Keratinocyte (primary cell): ENCODE measurements around the gene DLG2. TPM values are rescaled to one million over a fixed set of nuclear protein-coding genes. Genes with fewer than 3 reads are reported as not detected.

Experiments
- DNase-seq: peaks from one replicate; pipeline ENCODE4 v3.0.0-alpha.2; 2011; ENCODE audit warnings: low read depth, missing footprints, low spot score
- FAIRE-seq: peaks from 2 replicates; lab custom pipeline; 2011; peaks lifted over from hg19 to GRCh38; lab: Jason Lieb, UNC
- H2AFZ ChIP-seq: 2 replicates; pipeline ENCODE4 v1.6.0; 2012; ENCODE audit warnings: low read length, control low read depth, inconsistent platforms; ENCODE audit not compliant: control insufficient read depth
- H3K27ac ChIP-seq: 2 replicates; pipeline ENCODE4 v1.5.1; 2011; ENCODE audit warnings: low read length; ENCODE audit not compliant: control insufficient read depth, insufficient read depth
- H3K27me3 ChIP-seq: 3 replicates; pipeline ENCODE4 v1.6.0; 2011; ENCODE audit warnings: low read length; ENCODE audit not compliant: control insufficient read depth, insufficient read depth; ENCODE audit errors: extremely low read depth
- H3K36me3 ChIP-seq, 2 experiments: 2 replicates in 1 of 2; 3 replicates in 1 of 2; pipeline ENCODE4 v1.5.1; 2011; ENCODE audit warnings: low read length in 2 of 2, mild to moderate bottlenecking in 1 of 2; ENCODE audit not compliant: control insufficient read depth in 2 of 2, insufficient read depth in 2 of 2; ENCODE audit errors: extremely low read depth in 1 of 2
- H3K4me1 ChIP-seq: 3 replicates; pipeline ENCODE4 v1.5.1; 2011; ENCODE audit warnings: low read length; ENCODE audit not compliant: control insufficient read depth, insufficient read depth; ENCODE audit errors: extremely low read depth
- H3K4me2 ChIP-seq: 3 replicates; pipeline ENCODE4 v1.6.0; 2011; ENCODE audit warnings: low read depth, low read length; ENCODE audit not compliant: control insufficient read depth, insufficient read depth; ENCODE audit errors: extremely low read depth
- H3K4me3 ChIP-seq, 3 experiments: fragments of 200-600 bp in 1 of 3; sonication (generic) in 1 of 3; 2 replicates in 2 of 3; 3 replicates in 1 of 3; pipeline ENCODE4 v1.5.1; 2011 to 2016; ENCODE audit warnings: low read length in 3 of 3, mild to moderate bottlenecking in 3 of 3, control low read depth in 2 of 3, inconsistent platforms in 1 of 3, low read depth in 1 of 3, mixed read lengths in 1 of 3, mixed run types in 1 of 3, moderate library complexity in 1 of 3; ENCODE audit not compliant: control insufficient read depth in 2 of 3, insufficient read depth in 2 of 3; ENCODE audit errors: extremely low read depth in 1 of 3
- H3K79me2 ChIP-seq: 2 replicates; pipeline ENCODE4 v1.6.0; 2012; ENCODE audit warnings: low read length; ENCODE audit not compliant: control insufficient read depth, insufficient read depth
- H3K9ac ChIP-seq: 3 replicates; pipeline ENCODE4 v1.6.0; 2011; ENCODE audit warnings: low read length; ENCODE audit not compliant: control insufficient read depth, insufficient read depth; ENCODE audit errors: extremely low read depth
- H3K9me1 ChIP-seq: 3 replicates; pipeline ENCODE4 v1.6.0; 2011; ENCODE audit warnings: low read length; ENCODE audit not compliant: control insufficient read depth, insufficient read depth; ENCODE audit errors: extremely low read depth
- H3K9me3 ChIP-seq: 2 replicates; pipeline ENCODE4 v1.5.1; 2012; ENCODE audit warnings: low read depth, low read length; ENCODE audit not compliant: control insufficient read depth
- H4K20me1 ChIP-seq: 3 replicates; pipeline ENCODE4 v1.6.0; 2011; ENCODE audit warnings: low read length; ENCODE audit not compliant: control insufficient read depth, insufficient read depth; ENCODE audit errors: extremely low read depth
- EZH2 ChIP-seq: IDR thresholded peaks from one replicate; pipeline ENCODE4 v1.6.1; 2012; ENCODE audit warnings: inconsistent platforms, mild to moderate bottlenecking, low read length, moderate library complexity
- dilution Hi-C: fragments of 300-500 bp; cut with MboI; formaldehyde crosslinking; loops from one replicate; pipeline ENCODE4 v1.7.0; 2020; ENCODE audit warnings: low sequenced_read_pairs; ENCODE audit not compliant: extremely low pct_ligation_motif_present
- polyA plus RNA-seq, 5 experiments: library from polyadenylated mRNA; depleted of rRNA in 3 of 5; stranded (reverse) in 3 of 5; stranded (forward) in 1 of 5; unstranded in 1 of 5; fragments of >200 nt; gene quantifications; 1 replicate in 1 of 5; 2 replicates in 3 of 5; 3 replicates in 1 of 5; pipeline versions ENCODE4 v1.2.1 to v1.2.3, GENCODE V29; 2011 to 2012; ENCODE audit warnings: missing spikeins in 2 of 5, low read depth in 1 of 5, low replicate concordance in 1 of 5
- TF ChIP-seq, protein P1 (sequence below), 3 experiments: IDR thresholded peaks in 1 of 3; conservative IDR thresholded peaks in 1 of 3; optimal IDR thresholded peaks in 1 of 3; 2 replicates in 2 of 3; 3 replicates in 1 of 3; pipeline versions ENCODE3 to v1.5.1; 2011; ENCODE audit warnings: low read length in 3 of 3, mild to moderate bottlenecking in 3 of 3, moderate library complexity in 2 of 3, control low read depth in 1 of 3, inconsistent platforms in 1 of 3; ENCODE audit not compliant: insufficient read depth in 2 of 3; ENCODE audit errors: extremely low read depth in 1 of 3

The DLG2 gene
- polyA plus RNA-seq, 1 donor (not counting 4 experiments of a cell fraction or from before 2014, with no cell fraction given), result 0.55 TPM

- Histone ChIP-seq H4K20me1 (no peaks in the 10 kb centered on the region), H3K27ac (no peak overlapping the region), H2AFZ (no peak overlapping the region), H3K27me3 (no peaks in the 10 kb centered on the region), H3K9me1 (no peaks in the 10 kb centered on the region), H3K79me2 (no peaks in the 10 kb centered on the region), H3K9ac (no peak overlapping the region), H3K4me1 (no peaks in the 10 kb centered on the region), H3K4me3 (no peak overlapping the region), H3K36me3 (no peaks in the 10 kb centered on the region), H3K9me3 (no peaks in the 10 kb centered on the region), H3K4me2 (no peak overlapping the region)
- FAIRE-seq (no peak), DNase-seq (no peak)
- TF ChIP-seq, protein P1, sequence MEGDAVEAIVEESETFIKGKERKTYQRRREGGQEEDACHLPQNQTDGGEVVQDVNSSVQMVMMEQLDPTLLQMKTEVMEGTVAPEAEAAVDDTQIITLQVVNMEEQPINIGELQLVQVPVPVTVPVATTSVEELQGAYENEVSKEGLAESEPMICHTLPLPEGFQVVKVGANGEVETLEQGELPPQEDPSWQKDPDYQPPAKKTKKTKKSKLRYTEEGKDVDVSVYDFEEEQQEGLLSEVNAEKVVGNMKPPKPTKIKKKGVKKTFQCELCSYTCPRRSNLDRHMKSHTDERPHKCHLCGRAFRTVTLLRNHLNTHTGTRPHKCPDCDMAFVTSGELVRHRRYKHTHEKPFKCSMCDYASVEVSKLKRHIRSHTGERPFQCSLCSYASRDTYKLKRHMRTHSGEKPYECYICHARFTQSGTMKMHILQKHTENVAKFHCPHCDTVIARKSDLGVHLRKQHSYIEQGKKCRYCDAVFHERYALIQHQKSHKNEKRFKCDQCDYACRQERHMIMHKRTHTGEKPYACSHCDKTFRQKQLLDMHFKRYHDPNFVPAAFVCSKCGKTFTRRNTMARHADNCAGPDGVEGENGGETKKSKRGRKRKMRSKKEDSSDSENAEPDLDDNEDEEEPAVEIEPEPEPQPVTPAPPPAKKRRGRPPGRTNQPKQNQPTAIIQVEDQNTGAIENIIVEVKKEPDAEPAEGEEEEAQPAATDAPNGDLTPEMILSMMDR (optimal IDR thresholded peaks at IDR 0.05 in 1 of 3, IDR thresholded peaks at IDR 0.05 in 1 of 3, conservative IDR thresholded peaks at IDR 0.05 in 1 of 3; ENCODE audit: extremely low read depth in 1 of 3, insufficient read depth in 2 of 3, low read length in 3 of 3), result no peak
- dilution Hi-C loops, result no loop called here
Measured at GRCh38 chr11:84230402-84230801, 1396.7 kb downstream of the DLG2 start.

GRCh38 chr11:84227970-84228665 is 1399.0 kb downstream of the DLG2 start:
- H3K9me3 ChIP-seq, result no peaks in the 10 kb centered on the region
- no peak for FAIRE-seq
- dilution Hi-C loops, result no loop called here
- no peak overlapping the region for H2AFZ ChIP-seq
- H3K79me2 ChIP-seq, result no peaks in the 10 kb centered on the region
- no peak overlapping the region for H3K4me3 ChIP-seq
- H4K20me1 ChIP-seq, result no peaks in the 10 kb centered on the region
- no peak for TF ChIP-seq EZH2
- TF ChIP-seq, protein P1 (optimal IDR thresholded peaks at IDR 0.05 in 1 of 3, IDR thresholded peaks at IDR 0.05 in 1 of 3, conservative IDR thresholded peaks at IDR 0.05 in 1 of 3; ENCODE audit: extremely low read depth in 1 of 3, insufficient read depth in 2 of 3, low read length in 3 of 3), result no peak
- H3K27me3 ChIP-seq, result no peaks in the 10 kb centered on the region
- H3K4me2 ChIP-seq, result no peak overlapping the region
- no peak overlapping the region for H3K27ac ChIP-seq
- DNase-seq, result no peak
- no peaks in the 10 kb centered on the region for H3K9me1 ChIP-seq
- no peak overlapping the region for H3K9ac ChIP-seq
- H3K36me3 ChIP-seq, result no peaks in the 10 kb centered on the region
- H3K4me1 ChIP-seq, result no peaks in the 10 kb centered on the region
